HG03108 (cell line): Measurements from ENCODE around the gene GSAP.
"Not testable (repeated sequence)": the region's sequence is repeated elsewhere in the genome, so short reads cannot be mapped to it uniquely, and the experiment has no call there.

Experiments used
- ATAC-seq: cut with Tn5 transposase; IDR thresholded peaks from one replicate; pipeline ENCODE4 v1.9.1; 2021; ENCODE audit warnings: moderate library complexity; ENCODE audit not compliant: unreplicated experiment

GSAP gene, protein sequence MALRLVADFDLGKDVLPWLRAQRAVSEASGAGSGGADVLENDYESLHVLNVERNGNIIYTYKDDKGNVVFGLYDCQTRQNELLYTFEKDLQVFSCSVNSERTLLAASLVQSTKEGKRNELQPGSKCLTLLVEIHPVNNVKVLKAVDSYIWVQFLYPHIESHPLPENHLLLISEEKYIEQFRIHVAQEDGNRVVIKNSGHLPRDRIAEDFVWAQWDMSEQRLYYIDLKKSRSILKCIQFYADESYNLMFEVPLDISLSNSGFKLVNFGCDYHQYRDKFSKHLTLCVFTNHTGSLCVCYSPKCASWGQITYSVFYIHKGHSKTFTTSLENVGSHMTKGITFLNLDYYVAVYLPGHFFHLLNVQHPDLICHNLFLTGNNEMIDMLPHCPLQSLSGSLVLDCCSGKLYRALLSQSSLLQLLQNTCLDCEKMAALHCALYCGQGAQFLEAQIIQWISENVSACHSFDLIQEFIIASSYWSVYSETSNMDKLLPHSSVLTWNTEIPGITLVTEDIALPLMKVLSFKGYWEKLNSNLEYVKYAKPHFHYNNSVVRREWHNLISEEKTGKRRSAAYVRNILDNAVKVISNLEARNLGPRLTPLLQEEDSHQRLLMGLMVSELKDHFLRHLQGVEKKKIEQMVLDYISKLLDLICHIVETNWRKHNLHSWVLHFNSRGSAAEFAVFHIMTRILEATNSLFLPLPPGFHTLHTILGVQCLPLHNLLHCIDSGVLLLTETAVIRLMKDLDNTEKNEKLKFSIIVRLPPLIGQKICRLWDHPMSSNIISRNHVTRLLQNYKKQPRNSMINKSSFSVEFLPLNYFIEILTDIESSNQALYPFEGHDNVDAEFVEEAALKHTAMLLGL

DNA sequence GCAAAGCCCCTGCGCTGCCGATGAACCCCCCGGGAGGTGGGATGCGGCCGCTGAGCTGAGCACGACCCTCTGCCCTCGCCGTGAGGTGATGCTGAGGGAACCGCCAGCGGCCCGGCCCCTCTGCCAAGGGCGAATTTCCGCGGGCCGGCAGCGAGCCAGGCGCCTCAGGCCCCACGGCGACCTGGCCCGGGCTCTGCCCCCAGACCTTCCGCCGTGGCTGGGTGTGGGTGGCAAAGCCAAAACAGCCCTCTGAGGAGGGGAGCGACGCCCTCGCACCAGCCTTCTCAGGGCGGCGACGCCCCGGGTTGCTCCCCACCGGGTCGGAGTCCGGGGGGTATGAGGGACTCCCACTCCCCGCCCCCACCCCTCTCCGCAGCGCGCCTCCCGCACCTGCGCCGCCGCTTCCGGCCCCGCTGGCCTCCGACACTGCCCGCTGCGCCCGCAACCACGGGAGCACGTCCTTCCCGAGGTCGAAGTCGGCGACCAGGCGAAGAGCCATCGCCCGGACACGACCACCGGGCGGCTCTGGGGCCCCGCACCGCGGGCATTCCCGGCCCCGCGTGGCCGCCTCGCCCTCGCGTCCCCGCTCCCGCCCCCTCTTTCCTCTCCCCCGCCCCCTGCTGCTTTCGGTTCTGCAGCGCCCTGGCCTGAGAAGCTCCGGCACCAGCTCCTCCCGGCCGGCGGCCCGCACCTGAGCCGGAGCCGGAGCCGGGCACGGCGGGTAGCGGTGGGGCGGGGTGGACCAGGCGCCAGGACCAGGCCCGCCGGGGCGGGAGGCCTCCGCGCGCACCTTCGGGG lies at the start of gene GSAP:
GSAP (minus strand) TSS at position 527 of the 798 bp plus-strand sequence; CDS start at position 499, 28 bp downstream.
- ATAC-seq: peak; percentile 44

DNA sequence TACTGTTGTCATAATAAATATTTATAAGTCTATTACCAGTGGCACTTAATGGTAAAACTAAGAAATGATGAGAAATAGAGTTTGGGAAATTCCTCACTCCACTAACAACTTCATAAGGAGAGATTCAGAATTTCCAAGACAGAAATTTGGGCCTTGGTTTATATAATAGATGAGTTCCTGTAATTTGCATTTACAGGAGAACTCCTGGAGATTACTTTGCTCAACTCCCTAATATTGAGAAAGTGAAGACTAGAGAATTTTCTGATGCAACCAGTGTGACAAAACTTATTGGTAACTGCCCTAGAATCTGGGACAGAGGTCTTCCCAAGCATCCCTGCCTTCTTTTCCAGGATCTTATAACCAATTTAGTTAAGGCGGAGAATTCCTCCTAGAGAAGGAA lies 49.1 kb upstream of the GSAP start:
- no peak for ATAC-seq

DNA sequence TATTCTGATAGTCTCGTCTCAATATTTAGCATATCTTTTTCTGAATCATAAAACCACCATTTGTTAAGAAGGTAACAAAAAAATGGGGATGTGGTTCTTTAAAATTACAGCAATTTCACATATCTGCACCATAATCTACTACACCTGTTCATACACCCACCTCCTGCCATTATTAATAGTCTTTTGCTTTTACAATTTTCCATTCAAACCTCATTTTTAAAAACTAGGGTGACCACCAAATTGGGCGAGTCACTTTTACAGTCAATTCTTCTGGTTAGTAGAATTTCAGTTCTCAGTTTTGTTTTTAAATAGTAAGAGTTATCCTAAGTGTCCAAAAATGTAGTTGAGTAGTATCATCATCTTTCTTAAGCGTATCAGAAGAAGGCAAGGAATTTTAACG lies 48.4 kb upstream of the GSAP start:
- ATAC-seq: no peak

DNA sequence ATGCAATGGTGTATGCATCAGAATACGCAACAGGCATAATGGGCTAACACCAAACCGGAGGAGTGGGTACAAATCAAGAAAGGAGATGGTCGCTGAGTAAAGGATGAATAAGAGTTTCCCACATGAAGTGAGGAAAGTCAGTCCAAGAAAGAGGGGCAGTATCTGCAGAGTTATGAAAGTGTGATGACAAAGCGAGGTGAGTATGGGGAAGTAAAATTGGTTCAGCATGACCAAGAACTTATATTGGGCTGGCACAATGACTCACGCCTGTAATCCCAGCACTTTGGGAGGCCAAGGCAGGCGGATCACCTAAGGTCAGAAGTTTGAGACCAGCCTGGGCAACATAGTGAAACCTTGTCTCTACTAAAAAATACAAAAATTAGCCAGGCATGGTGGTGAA lies 47.5 kb upstream of the GSAP start:
- not testable (repeated sequence) for ATAC-seq

DNA sequence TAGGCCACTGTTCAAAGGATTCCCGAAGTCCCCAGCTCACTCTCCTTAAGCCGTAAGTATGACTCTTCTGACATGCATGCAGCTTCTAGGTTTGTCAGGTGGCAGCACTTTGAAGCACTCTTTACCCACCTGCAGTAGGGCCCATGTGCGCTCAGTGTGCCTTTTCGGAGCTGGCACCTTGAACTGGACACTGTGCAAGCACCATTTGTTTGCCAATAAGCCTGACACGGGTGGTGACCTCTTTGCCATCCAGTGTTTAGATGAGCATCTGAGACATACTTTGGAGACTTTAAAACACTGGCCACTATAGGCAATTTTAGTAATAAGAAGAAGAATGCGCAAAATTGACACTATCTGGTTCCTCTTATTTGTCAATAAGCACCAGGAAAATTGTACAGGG lies 45.7 kb upstream of the GSAP start:
- no peak for ATAC-seq

DNA sequence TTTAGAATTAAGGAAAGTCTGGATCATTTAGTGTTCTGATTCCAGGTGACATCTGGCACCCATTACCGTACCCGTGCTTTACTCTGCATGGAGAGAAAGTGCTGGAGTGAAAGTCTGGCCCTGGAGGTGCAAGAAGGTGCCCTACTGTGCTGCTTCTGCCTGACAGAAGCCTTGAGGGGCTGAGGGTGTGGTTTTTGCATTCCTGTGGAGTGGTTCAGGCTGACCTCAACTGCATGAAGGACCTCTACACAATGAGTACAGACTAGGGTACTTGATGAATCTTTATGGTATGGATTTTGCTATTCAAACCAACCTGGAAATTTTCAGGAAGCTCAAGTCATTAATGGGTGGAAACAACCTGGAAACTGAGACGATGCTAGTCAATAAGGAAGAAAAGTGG lies 45.1 kb upstream of the GSAP start:
- no peak for ATAC-seq

DNA sequence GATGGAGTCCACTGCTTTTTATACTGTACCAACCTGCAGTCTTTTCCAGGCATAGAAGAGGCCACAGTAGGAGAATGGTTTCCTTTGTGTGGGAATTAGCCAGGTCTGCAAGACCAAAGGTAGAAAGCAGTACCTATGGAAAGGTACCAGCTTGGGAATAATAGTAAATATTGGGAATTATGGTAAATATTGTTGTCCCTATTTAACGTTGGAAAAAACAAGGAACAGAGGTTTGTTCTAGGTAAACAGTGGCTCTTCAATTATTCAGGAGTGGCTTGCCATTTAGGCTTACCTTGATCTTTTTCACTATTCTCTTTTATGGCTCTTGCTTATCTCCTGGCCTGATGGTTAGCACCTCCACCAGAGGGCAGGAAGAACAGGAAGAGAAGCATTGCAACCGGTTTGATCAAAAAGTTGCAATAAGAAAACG lies 43.9 kb upstream of the GSAP start:
- no peak for ATAC-seq

DNA sequence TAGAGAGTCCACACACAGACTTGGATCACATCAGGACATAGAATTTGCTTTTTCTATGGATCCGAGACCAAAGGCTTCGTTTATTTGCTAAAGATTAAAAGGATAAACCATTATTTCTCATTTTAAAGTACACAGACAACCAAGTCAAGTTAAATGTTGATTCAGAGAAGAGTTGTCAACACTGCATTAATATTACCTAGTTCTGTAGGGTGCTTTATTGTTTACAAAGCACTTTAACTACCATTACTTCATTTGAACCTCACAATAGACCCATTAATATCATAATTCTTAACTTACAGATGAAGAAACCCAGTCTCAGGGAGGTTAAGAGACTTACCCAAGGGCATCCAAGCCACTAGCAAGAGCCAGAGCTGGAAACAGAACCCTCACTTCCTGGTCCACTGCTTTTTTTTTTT lies 43.2 kb upstream of the GSAP start:
- ATAC-seq: no peak

DNA sequence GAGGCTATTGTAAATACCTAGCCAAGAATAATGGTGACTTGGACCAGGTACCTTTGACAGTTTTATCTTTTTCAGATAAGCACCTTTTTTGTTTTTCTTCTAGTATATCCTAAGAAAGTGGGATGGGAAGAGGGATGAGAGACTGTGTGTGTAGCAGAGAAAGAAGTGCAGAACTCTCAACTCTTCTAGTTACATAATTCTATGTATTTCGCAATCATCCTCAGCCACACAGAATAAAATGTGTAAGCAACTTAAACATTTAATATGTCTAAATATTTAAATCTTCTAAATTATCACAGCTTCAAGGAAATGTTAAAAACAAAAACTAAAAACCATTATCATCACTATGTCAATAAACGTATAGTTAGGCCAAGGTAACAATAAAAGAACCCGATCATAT lies 42.6 kb upstream of the GSAP start:
- ATAC-seq: no peak

DNA sequence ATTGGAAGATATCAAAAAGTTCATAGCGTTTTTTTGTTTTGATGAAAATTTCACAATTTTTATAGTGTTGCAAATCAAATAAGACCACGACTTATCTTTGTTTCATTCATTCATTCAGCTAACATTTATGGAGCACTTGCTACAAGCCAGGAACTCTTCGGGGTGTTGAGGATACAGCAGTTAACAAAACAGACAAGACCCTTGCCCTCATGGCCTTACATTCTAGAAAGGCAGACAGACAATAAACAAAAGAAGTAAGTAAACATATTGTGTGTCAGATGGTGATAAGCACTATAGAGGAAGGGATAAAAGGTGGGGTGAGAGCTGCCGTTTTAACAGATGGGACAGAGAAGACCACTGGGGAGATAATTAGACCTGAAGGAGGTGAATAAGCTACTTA lies 41.6 kb upstream of the GSAP start:
- ATAC-seq: no peak

DNA sequence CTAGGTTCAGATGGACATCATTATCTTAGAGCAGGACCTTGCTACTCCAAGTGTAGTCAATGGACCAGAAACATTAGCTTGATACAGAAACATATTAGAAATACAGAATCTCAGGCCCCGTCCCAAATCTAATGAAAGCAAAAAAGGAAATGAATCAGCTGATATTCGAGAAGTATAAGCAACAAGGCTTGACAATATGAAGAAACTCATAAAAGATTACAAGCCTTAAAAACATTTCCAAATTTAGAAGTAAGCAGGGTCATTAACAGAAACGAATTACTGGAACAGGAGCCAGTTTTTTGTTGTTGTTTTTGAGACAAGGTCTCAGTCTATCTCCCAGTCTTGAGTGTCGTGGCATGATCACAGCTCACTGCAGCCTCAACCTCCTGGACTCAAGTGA lies 40.5 kb upstream of the GSAP start:
- ATAC-seq: no peak

DNA sequence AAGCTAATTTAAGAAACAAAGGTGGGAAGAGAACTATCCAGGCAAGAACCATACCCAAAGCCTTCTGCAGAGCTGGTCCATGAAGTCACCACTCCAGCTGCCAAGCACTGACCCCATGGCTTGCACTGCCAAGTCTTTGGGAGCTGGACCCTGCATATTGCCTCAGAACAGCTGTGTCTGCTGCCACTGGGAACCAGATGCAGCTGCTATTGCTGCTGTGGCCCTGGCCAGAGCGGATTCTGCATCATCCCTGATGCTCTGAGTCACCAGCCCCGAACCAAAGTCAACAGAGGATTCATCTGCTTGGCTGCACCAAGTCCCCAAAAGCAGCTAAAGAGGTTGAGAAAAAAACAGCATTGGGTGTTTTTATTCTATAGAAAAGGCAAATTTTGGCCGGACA lies 39.2 kb upstream of the GSAP start:
- no peak for ATAC-seq

DNA sequence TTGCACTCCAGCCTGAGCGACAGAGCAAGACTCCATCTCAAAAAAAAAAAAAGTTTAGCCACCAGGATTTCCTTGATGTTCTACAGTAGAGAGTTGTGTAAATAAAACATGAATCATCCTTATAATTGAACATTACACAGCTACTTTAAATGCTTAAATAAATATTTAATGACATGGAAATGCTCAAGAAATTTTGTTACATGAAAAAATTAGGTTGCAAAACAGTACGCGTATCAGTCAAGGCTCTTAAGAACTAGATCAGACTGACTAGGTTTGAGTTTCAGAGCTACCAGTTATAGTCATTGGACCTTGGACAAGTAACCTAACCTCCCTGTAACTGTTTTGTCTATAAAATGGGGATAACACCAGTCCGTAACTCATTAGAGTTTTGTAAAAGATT lies 38.7 kb upstream of the GSAP start:
- no peak for ATAC-seq

DNA sequence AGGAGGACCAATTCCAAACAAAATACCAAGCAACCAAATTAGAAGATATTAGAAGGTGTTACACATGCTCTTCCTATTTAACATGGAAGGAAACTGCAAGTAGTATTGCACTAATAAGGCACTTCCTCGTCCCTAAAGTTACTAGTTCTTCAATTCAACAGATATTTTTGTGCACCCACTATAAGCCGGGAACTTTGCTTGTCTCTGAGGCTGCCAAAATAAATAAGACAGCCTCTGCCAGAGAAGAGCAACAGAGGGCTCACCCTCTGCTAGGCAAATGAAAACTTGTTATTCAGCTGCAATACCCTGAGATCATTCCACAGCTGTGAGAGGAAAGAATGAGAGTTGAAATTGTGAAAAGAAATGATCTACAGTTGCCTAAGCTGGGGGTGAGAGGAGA lies 37.4 kb upstream of the GSAP start:
- no peak for ATAC-seq

DNA sequence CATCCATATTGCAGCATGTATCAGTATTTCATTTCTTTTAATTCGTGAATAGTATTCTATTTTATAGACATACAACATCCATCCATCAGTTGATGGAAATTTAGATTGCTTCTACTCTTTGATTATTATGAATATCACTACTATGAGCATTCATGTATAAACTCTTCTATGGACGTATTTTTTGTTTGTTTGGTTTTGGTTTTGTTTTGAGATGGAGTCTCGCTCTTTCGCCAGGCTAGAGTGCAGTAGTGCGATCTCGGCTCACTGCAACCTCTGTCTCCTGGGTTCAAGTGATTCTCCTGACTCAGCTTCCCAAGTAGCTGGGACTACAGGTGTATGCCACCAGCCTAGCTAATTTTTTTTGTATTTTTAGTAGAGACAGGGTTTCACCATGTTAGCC lies 35.8 kb upstream of the GSAP start:
- ATAC-seq: not testable (repeated sequence)

DNA sequence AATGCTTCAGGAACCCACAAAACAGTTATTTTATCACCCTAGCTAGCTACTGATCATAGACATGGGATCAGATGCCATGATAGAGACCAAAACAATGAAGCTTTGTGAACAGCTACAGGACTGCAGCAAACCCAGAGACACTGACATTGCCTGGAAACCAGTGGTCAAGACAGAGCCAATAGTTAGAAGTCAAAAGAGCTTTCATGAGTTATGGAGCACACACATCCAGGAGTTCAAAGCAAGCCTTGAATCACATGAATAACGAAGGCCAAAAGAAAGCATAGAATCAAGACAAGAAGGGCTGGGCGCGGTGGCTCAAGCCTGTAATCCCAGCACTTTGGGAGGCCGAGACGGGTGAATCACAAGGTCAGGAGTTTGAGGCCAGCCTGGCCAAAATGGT lies 34.5 kb upstream of the GSAP start:
- ATAC-seq: no peak

DNA sequence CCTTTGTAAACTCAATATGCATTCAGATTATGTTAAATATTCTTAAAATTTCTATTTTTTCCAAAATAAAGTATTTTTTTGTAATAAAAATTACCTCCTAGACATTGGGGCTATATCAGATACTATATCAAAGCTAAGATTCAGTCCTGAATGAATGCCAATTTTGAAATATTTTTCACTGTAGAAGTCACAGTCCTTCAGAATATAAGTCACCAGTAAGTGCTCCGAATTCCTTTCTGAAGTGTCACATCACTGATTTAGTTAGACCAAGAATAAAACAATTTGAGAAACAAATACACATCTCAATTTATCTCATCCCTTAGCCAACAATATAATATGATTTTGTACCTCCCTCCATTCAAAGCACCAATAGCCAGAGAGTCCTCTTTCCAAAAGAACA lies 33.9 kb upstream of the GSAP start:
- ATAC-seq: no peak

DNA sequence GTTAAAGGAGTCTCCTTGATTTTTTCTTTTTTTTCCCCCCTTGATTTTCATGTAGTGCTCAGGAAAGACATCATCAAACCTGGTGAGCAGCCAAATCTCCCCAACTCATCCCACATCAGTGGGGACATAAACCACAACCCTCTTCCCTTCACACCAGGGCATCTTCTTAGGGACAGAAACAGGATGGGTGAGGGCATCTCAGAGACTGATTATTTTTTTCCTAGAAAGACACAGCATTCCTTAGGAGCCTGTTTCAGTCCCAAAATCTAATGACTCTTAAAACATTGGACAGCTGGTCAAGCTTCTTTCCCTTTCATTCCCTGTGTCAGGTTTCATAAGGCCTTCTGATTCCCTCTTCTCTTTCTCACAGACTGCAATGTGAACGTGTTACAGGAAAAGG lies 31.5 kb upstream of the GSAP start:
- no peak for ATAC-seq

DNA sequence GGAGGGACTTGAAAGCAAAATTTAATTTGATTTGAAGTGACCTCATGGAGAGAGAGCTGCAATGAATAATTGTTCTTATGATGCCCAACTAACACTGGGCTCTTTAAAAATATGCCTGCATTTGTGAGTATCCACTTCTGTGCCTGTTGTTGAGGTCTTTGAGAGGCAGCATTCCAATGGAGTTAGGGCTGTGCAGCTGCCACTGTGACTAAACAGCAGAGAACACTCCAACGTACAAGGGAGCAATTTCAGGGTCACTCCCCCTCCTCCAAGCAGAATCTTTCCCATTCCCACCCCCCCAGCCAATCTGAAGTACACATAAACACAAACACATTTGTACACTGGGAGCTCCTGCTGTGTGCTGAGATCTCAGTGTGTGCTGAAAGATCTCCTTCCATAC lies 28.0 kb upstream of the GSAP start:
- no peak for ATAC-seq

DNA sequence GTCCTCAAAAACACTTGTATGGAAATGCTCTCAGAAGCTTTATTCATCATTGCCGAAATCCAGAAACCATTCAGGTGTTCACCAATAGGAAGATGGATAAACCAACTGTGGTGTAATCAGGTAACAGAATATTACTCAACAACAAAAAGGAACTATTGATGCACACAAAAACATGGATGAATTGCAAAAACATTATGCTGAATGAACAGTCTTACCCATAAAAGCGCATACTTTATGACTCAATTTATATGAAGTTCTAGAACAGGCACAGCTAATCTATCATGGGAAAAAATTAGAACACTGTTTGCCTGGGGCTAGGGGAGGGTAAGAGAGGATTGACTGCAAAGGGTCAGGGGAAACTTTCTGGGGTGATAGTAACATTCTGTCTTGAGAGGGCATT lies 26.9 kb upstream of the GSAP start:
- ATAC-seq: no peak

DNA sequence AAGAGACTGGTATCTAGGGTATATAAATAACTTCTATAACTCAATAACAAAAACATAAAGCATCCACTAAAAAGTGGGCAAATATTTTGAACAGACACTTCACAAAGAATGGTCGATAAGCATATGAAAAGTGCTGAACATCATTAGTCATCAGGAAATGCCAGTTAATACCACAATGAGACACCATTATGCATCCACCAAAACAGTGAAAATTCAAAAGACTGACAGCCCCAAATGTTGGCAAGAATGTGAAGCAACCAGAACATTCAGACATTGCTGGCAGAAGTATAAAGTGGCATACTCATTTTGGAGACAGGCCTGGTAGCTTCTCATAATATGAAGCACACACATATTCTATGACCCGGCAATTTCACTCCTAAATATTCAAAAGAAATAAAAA lies 26.5 kb upstream of the GSAP start:
- no peak for ATAC-seq
